Spleen (tissue), 11 donors: ENCODE results near the gene CBLC. TPM values are rescaled to one million over a fixed set of nuclear protein-coding genes. Genes with fewer than 3 reads are reported as not detected.

Source experiments
- DNase-seq: peaks from one replicate; pipeline ENCODE4 v3.0.0-alpha.2; 2020
- H3K27ac ChIP-seq, 8 donors: fragments of 200-600 bp; sonication (generic) in 7 of 8; 1 replicate in 4 of 8; 2 replicates in 4 of 8; pipeline versions ENCODE4 v1.5.0 to v1.8.0; 2016 to 2021; ENCODE audit warnings: inconsistent platforms in 4 of 8, mild to moderate bottlenecking in 4 of 8, moderate library complexity in 1 of 8
- H3K27me3 ChIP-seq, 7 donors: fragments of 200-600 bp; sonication (generic) in 6 of 7; replicated peaks in 1 of 7; 1 replicate in 4 of 7; 2 replicates in 3 of 7; pipeline versions ENCODE4 v1.5.0 to v1.8.0; 2016 to 2021; ENCODE audit warnings: inconsistent platforms in 3 of 7, mild to moderate bottlenecking in 1 of 7
- H3K36me3 ChIP-seq, 6 donors: fragments of 200-600 bp; sonication (generic) in 5 of 6; 1 replicate in 4 of 6; 2 replicates in 2 of 6; pipeline versions ENCODE4 v1.5.0 to v1.8.0; 2016 to 2021; ENCODE audit warnings: inconsistent platforms in 2 of 6
- H3K4me1 ChIP-seq, 6 donors: fragments of 200-600 bp; sonication (generic) in 5 of 6; 1 replicate in 3 of 6; 2 replicates in 3 of 6; pipeline versions ENCODE4 v1.5.0 to v1.8.0; 2016 to 2021; ENCODE audit warnings: inconsistent platforms in 3 of 6
- H3K4me3 ChIP-seq, 8 donors: fragments of 200-600 bp; sonication (generic) in 7 of 8; 1 replicate in 4 of 8; 2 replicates in 4 of 8; pipeline versions ENCODE4 v1.5.0 to v1.8.0; 2016 to 2021; ENCODE audit warnings: inconsistent platforms in 4 of 8, mild to moderate bottlenecking in 4 of 8, moderate library complexity in 2 of 8
- H3K9me3 ChIP-seq, 8 donors: fragments of 200-600 bp; sonication (generic) in 7 of 8; 1 replicate in 4 of 8; 2 replicates in 4 of 8; pipeline versions ENCODE4 v1.5.0 to v1.8.0; 2016 to 2021; ENCODE audit warnings: inconsistent platforms in 4 of 8
- POLR2A ChIP-seq, 3 donors: fragments of 450-650 bp; IDR thresholded peaks; one replicate each; pipeline ENCODE4 v1.5.1; 2017; ENCODE audit warnings: antibody characterized with exemption in 3 of 3, mild to moderate bottlenecking in 1 of 3
- POLR2AphosphoS5 ChIP-seq, 3 donors: sonication (generic); formaldehyde crosslinking; IDR thresholded peaks; one replicate each; pipeline ENCODE4 v1.5.1; 2017; ENCODE audit warnings: antibody characterized with exemption in 3 of 3
- WGBS, 5 donors: extraction: QIAGEN DNeasy Blood & Tissue Kit in 3 of 5; methylation state at CpG; one replicate each; pipeline versions ENCODE4 v1.1.5 to v1.1.7; 2013 to 2018; 5-methylcytosine and 5-hydroxymethylcytosine counted together
- intact Hi-C: fragments of 100-400 bp; cut with DNase I; formaldehyde crosslinking; loops from one replicate; pipeline ENCODE4 v1.15.0; 2023; ENCODE audit warnings: low total_unique reads
- polyA plus RNA-seq, 3 donors: library from polyadenylated mRNA; stranded (reverse); fragments of 200-250 nt; gene quantifications; one replicate each; pipeline ENCODE4 v1.2.1, GENCODE V29; 2013
- total RNA-seq, 7 donors: library from RNA; depleted of rRNA in 3 of 7; stranded (reverse); fragments of >200 nt in 3 of 7; fragmentation: NEBNext Ultra II Directional in 4 of 7; extraction: Animal tissue kit (Norgen Biotek cat#: 25700) in 4 of 7; gene quantifications; one replicate each; pipeline versions ENCODE4 v1.1.0 to v1.2.1, GENCODE V29; 2016 to 2021
- TF ChIP-seq, protein P1 (sequence below), 11 experiments: fragments of 200-600 bp in 7 of 11; fragments of 450-650 bp in 4 of 11; sonication (generic) in 4 of 11; IDR thresholded peaks in 8 of 11; conservative IDR thresholded peaks in 3 of 11; 1 replicate in 7 of 11; 2 replicates in 4 of 11; pipeline versions ENCODE4 v1.4.0 to v1.8.0; 2016 to 2021; ENCODE audit warnings: antibody characterized with exemption in 11 of 11, inconsistent platforms in 4 of 11, mild to moderate bottlenecking in 1 of 11
- donor health status: healthy with polysubstance abuse.
- donor health status: DM: no; HTN: no; CAD: no; lungs with moderate emphysema.
- donor health status: DM: no; HTN: no; CAD: no.
- donor health status: Bipolar disorder and iron deficiency.
- donor health status: healthy.
- donor health status: DM: no; HTN: no; CAD: no.
- donor health status: DM: yes; HTN: yes; CAD: no.

CBLC gene
- total and polyA plus RNA-seq, 10 donors, result not detected

- 29 to 42% (median 34%) methylated on average over 14 of the region's 14 CpGs for WGBS, 5 donors
- Histone ChIP-seq H3K27ac (peak overlapping the region in 6 of 8 donors; percentile 8 to 75 (median 64)), H3K9me3 (peaks cover 0 to 5% (median 0%) of the 10 kb centered on the region in 8 donors), H3K4me3 (peak overlapping the region in 2 of 8 donors; percentile 56 to 71), H3K4me1 (peaks cover 6 to 35% (median 27%) of the 10 kb centered on the region in 6 donors), H3K36me3 (peaks cover 0 to 6% (median 0%) of the 10 kb centered on the region in 6 donors), H3K27me3 (peaks cover 0 to 36% (median 0%) of the 10 kb centered on the region in 7 donors)
- no peak for DNase-seq
- intact Hi-C loops, result no loop called here
- no peak for TF ChIP-seq POLR2A (IDR thresholded peaks at IDR 0.05)
- TF ChIP-seq, protein P1, sequence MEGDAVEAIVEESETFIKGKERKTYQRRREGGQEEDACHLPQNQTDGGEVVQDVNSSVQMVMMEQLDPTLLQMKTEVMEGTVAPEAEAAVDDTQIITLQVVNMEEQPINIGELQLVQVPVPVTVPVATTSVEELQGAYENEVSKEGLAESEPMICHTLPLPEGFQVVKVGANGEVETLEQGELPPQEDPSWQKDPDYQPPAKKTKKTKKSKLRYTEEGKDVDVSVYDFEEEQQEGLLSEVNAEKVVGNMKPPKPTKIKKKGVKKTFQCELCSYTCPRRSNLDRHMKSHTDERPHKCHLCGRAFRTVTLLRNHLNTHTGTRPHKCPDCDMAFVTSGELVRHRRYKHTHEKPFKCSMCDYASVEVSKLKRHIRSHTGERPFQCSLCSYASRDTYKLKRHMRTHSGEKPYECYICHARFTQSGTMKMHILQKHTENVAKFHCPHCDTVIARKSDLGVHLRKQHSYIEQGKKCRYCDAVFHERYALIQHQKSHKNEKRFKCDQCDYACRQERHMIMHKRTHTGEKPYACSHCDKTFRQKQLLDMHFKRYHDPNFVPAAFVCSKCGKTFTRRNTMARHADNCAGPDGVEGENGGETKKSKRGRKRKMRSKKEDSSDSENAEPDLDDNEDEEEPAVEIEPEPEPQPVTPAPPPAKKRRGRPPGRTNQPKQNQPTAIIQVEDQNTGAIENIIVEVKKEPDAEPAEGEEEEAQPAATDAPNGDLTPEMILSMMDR (IDR thresholded peaks at IDR 0.05 in 8 of 11, conservative IDR thresholded peaks at IDR 0.05 in 3 of 11), result peak in 7 of 11 experiments; percentile 32 to 51 (median 37)
Measured at GRCh38 chr19:44807652-44808462, 30.2 kb downstream of the CBLC start.

GRCh38 chr19:44808463-44809371 lies 31.0 kb downstream of the CBLC start, which contains the start of gene BCAM:
Gene BCAM, plus strand, starts transcription at chr19:44809103. Its CDS starts 22 bp downstream, at chr19:44809125.
- TF ChIP-seq POLR2A (IDR thresholded peaks at IDR 0.05) (peak in 2 of 3 donors; percentile 3 to 38), POLR2AphosphoS5 (IDR thresholded peaks at IDR 0.05) (peak; percentile 65 to 81 (median 79))
- TF ChIP-seq, protein P1 (IDR thresholded peaks at IDR 0.05 in 8 of 11, conservative IDR thresholded peaks at IDR 0.05 in 3 of 11), result no peak
- Histone ChIP-seq H3K36me3 (peaks cover 0 to 14% (median 3%) of the 10 kb centered on the region in 6 donors), H3K27me3 (peaks cover 0 to 36% (median 0%) of the 10 kb centered on the region in 7 donors), H3K4me1 (peaks cover 6 to 35% (median 27%) of the 10 kb centered on the region in 6 donors), H3K27ac (peak within 1 kb of the TSS in 6 of 8 donors; percentile 8 to 75 (median 64)), H3K4me3 (peak within 1 kb of the TSS; percentile 34 to 71 (median 46)), H3K9me3 (peaks cover 0 to 5% (median 0%) of the 10 kb centered on the region in 8 donors)
- 3 to 10% (median 5%) methylated on average over 13 to 59 of the region's 59 CpGs for WGBS, 5 donors
- intact Hi-C loops, result no loop called here
- DNase-seq, result peak; percentile 85

DNA sequence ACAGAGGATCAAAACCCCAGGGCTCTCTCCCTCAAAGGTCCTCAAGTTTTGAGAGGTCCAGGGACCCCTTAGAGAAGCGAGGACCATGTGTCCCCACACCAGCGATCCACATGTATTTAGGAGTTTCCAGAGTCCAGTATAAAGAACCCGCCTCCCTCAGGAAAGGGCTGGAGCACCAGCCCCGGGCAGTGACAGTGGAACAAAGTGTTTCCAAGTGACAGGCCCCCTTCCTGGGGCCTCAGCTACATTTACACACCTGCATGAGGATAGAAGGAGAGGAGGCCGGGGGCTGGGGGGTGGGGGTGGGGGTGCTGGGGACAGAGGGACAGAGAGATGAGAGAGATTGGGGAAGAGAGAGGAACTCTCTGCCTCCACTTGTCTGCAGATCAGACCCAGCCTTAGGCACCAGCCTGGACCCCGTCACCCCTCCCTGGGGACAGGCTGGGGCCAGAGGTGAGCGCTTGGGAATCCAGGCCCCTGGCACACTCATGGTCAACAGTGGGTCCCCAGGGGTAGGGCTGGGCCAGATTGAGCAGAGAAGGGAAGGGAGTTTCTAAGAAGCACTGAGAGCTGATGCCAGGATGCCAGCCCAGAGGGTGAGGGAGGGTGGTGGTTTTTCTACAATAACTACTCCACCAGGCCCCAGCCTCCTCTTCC lies 32.0 kb downstream of the CBLC start:
- DNase-seq, result no peak
- Histone ChIP-seq H3K4me3 (peak overlapping the region; percentile 34 to 71 (median 46)), H3K9me3 (no peaks in the 10 kb centered on the region), H3K27me3 (peaks cover 0 to 36% (median 0%) of the 10 kb centered on the region in 7 donors), H3K4me1 (peaks cover 6 to 35% (median 27%) of the 10 kb centered on the region in 6 donors), H3K27ac (peak overlapping the region in 4 of 8 donors; percentile 54 to 75 (median 70)), H3K36me3 (peaks cover 0 to 24% (median 3%) of the 10 kb centered on the region in 6 donors)
- intact Hi-C loops, result no loop called here
- WGBS, 5 donors, result 42 to 59% (median 55%) methylated on average over 5 to 7 of the region's 7 CpGs
- TF ChIP-seq POLR2A (IDR thresholded peaks at IDR 0.05), result no peak
- TF ChIP-seq POLR2AphosphoS5 (IDR thresholded peaks at IDR 0.05), result no peak
- TF ChIP-seq, protein P1 (IDR thresholded peaks at IDR 0.05 in 8 of 11, conservative IDR thresholded peaks at IDR 0.05 in 3 of 11), result no peak
